Keratinocyte (primary cell): ENCODE measurements around the gene ATP6V0E2.

ENCODE experiments used
- EZH2 ChIP-seq: IDR thresholded peaks from one replicate; pipeline ENCODE4 v1.6.1; 2012; ENCODE audit warnings: inconsistent platforms, mild to moderate bottlenecking, low read length, moderate library complexity
- TF ChIP-seq, protein P1 (sequence below), 3 experiments: IDR thresholded peaks in 1 of 3; conservative IDR thresholded peaks in 1 of 3; optimal IDR thresholded peaks in 1 of 3; 2 replicates in 2 of 3; 3 replicates in 1 of 3; pipeline versions ENCODE3 to v1.5.1; 2011; ENCODE audit warnings: low read length in 3 of 3, mild to moderate bottlenecking in 3 of 3, moderate library complexity in 2 of 3, control low read depth in 1 of 3, inconsistent platforms in 1 of 3; ENCODE audit not compliant: insufficient read depth in 2 of 3; ENCODE audit errors: extremely low read depth in 1 of 3

DNA sequence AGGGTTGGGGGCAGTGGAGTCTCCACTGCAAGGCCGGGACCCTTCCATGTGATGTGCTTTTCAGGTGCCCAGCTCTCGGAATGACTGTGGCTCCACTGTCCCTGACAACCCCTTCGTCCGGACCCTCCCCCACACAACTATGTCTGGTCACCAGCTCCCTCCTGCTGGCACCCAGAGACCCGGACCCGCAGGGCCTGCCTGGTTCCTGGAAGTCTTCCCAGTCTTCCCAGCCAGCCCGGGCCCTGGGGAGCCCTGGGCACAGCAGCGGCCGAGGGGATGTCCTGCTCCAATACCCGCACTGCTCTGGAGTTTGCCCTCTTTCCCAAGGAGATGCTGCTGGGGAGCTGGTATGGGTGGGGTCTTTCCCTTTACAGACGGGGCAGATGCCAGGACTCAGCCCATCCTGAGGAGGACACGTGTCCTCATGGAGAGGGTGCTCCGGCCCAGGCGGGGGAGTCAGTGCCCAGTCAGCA, 5.5 kb downstream of the ATP6V0E2 start:
- TF ChIP-seq, protein P1, sequence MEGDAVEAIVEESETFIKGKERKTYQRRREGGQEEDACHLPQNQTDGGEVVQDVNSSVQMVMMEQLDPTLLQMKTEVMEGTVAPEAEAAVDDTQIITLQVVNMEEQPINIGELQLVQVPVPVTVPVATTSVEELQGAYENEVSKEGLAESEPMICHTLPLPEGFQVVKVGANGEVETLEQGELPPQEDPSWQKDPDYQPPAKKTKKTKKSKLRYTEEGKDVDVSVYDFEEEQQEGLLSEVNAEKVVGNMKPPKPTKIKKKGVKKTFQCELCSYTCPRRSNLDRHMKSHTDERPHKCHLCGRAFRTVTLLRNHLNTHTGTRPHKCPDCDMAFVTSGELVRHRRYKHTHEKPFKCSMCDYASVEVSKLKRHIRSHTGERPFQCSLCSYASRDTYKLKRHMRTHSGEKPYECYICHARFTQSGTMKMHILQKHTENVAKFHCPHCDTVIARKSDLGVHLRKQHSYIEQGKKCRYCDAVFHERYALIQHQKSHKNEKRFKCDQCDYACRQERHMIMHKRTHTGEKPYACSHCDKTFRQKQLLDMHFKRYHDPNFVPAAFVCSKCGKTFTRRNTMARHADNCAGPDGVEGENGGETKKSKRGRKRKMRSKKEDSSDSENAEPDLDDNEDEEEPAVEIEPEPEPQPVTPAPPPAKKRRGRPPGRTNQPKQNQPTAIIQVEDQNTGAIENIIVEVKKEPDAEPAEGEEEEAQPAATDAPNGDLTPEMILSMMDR (optimal IDR thresholded peaks at IDR 0.05 in 1 of 3, IDR thresholded peaks at IDR 0.05 in 1 of 3, conservative IDR thresholded peaks at IDR 0.05 in 1 of 3; ENCODE audit: extremely low read depth in 1 of 3, insufficient read depth in 2 of 3, low read length in 3 of 3), result no peak
- TF ChIP-seq EZH2, result no peak
